ENCODE data around the gene ULK2.

ULK2 gene

GRCh38 chr17:19740933-19741332 is 126.8 kb downstream of the ULK2 start:
- no peaks in the 10 kb centered on the region for H3K36me3 Mint-ChIP-seq (ENCODE audit: low read depth)
- H3K9me3 Mint-ChIP-seq: no peaks in the 10 kb centered on the region
- no peak overlapping the region for H3K27ac Mint-ChIP-seq
- no peak overlapping the region for H3K4me3 Mint-ChIP-seq
- ATAC-seq (no peak), DNase-seq (no peak)
- H3K27me3 Mint-ChIP-seq: peaks cover 2% of the 10 kb centered on the region
- H3K4me1 Mint-ChIP-seq: peaks cover 5% of the 10 kb centered on the region

GRCh38 chr17:19739241-19740201 is 128.2 kb downstream of the ULK2 start:
- Mint-ChIP-seq H3K4me3 (no peak overlapping the region), H3K9me3 (no peaks in the 10 kb centered on the region), H3K27ac (no peak overlapping the region), H3K4me1 (no peaks in the 10 kb centered on the region), H3K27me3 (peaks cover 2% of the 10 kb centered on the region), H3K36me3 (ENCODE audit: low read depth) (no peaks in the 10 kb centered on the region)
- no peak for DNase-seq
- no peak for ATAC-seq

- Mint-ChIP-seq H3K27me3 (no peaks in the 10 kb centered on the region), H3K9me3 (no peaks in the 10 kb centered on the region), H3K27ac (no peak overlapping the region), H3K36me3 (ENCODE audit: low read depth) (no peaks in the 10 kb centered on the region), H3K4me3 (no peak overlapping the region), H3K4me1 (no peaks in the 10 kb centered on the region)
- no peak for ATAC-seq
- no peak for DNase-seq
These were observed 129.0 kb downstream of the ULK2 start for GRCh38 chr17:19738757-19739156.

GRCh38 chr17:19738073-19738449 is 129.7 kb downstream of the ULK2 start:
- H3K36me3 Mint-ChIP-seq (ENCODE audit: low read depth): no peaks in the 10 kb centered on the region
- ATAC-seq: no peak
- H3K9me3 Mint-ChIP-seq: no peaks in the 10 kb centered on the region
- no peaks in the 10 kb centered on the region for H3K4me1 Mint-ChIP-seq
- no peak for DNase-seq
- no peak overlapping the region for H3K27ac Mint-ChIP-seq
- no peaks in the 10 kb centered on the region for H3K27me3 Mint-ChIP-seq
- H3K4me3 Mint-ChIP-seq: no peak overlapping the region

GRCh38 chr17:19737305-19738072 is 130.2 kb downstream of the ULK2 start:
- Mint-ChIP-seq H3K4me3 (no peak overlapping the region), H3K27me3 (no peaks in the 10 kb centered on the region), H3K9me3 (no peaks in the 10 kb centered on the region), H3K27ac (no peak overlapping the region), H3K4me1 (no peaks in the 10 kb centered on the region), H3K36me3 (ENCODE audit: low read depth) (no peaks in the 10 kb centered on the region)
- no peak for ATAC-seq
- DNase-seq: no peak

- no peaks in the 10 kb centered on the region for H3K9me3 Mint-ChIP-seq
- H3K4me3 Mint-ChIP-seq: no peak overlapping the region
- no peaks in the 10 kb centered on the region for H3K36me3 Mint-ChIP-seq (ENCODE audit: low read depth)
- ATAC-seq (no peak), DNase-seq (no peak)
- H3K4me1 Mint-ChIP-seq: no peaks in the 10 kb centered on the region
- no peaks in the 10 kb centered on the region for H3K27me3 Mint-ChIP-seq
- no peak overlapping the region for H3K27ac Mint-ChIP-seq
These were observed 131.7 kb downstream of the ULK2 start for GRCh38 chr17:19736071-19736470.

GRCh38 chr17:19733953-19734526 is 133.7 kb downstream of the ULK2 start:
- H3K36me3 Mint-ChIP-seq (ENCODE audit: low read depth): no peaks in the 10 kb centered on the region
- no peaks in the 10 kb centered on the region for H3K4me1 Mint-ChIP-seq
- no peak overlapping the region for H3K4me3 Mint-ChIP-seq
- H3K27me3 Mint-ChIP-seq: no peaks in the 10 kb centered on the region
- DNase-seq: no peak
- ATAC-seq: no peak
- H3K27ac Mint-ChIP-seq: no peak overlapping the region
- no peaks in the 10 kb centered on the region for H3K9me3 Mint-ChIP-seq

- H3K36me3 Mint-ChIP-seq (ENCODE audit: low read depth): no peaks in the 10 kb centered on the region
- H3K27me3 Mint-ChIP-seq: no peaks in the 10 kb centered on the region
- no peaks in the 10 kb centered on the region for H3K9me3 Mint-ChIP-seq
- no peak overlapping the region for H3K4me3 Mint-ChIP-seq
- no peak overlapping the region for H3K27ac Mint-ChIP-seq
- no peaks in the 10 kb centered on the region for H3K4me1 Mint-ChIP-seq
- ATAC-seq: no peak
- DNase-seq: no peak
These were observed 136.1 kb downstream of the ULK2 start for GRCh38 chr17:19731626-19732025.

- Mint-ChIP-seq H3K27me3 (no peaks in the 10 kb centered on the region), H3K27ac (no peak overlapping the region), H3K36me3 (ENCODE audit: low read depth) (no peaks in the 10 kb centered on the region), H3K9me3 (no peaks in the 10 kb centered on the region), H3K4me3 (no peak overlapping the region), H3K4me1 (no peaks in the 10 kb centered on the region)
- ATAC-seq (no peak), DNase-seq (no peak)
These were observed 136.9 kb downstream of the ULK2 start for GRCh38 chr17:19730843-19731242.

- H3K4me3 Mint-ChIP-seq: no peak overlapping the region
- no peaks in the 10 kb centered on the region for H3K36me3 Mint-ChIP-seq (ENCODE audit: low read depth)
- H3K27me3 Mint-ChIP-seq: no peaks in the 10 kb centered on the region
- ATAC-seq (no peak), DNase-seq (no peak)
- no peaks in the 10 kb centered on the region for H3K9me3 Mint-ChIP-seq
- no peak overlapping the region for H3K27ac Mint-ChIP-seq
- peaks cover 7% of the 10 kb centered on the region for H3K4me1 Mint-ChIP-seq
These were observed 137.8 kb downstream of the ULK2 start for GRCh38 chr17:19729900-19730299.

- Mint-ChIP-seq H3K36me3 (ENCODE audit: low read depth) (no peaks in the 10 kb centered on the region), H3K4me3 (no peak overlapping the region), H3K9me3 (no peaks in the 10 kb centered on the region), H3K27me3 (no peaks in the 10 kb centered on the region), H3K27ac (no peak overlapping the region), H3K4me1 (peaks cover 10% of the 10 kb centered on the region)
- no peak for DNase-seq
- ATAC-seq: no peak
These were observed 139.6 kb downstream of the ULK2 start for GRCh38 chr17:19728084-19728495.

GRCh38 chr17:19727501-19728078 is 140.1 kb downstream of the ULK2 start:
- H3K9me3 Mint-ChIP-seq: no peaks in the 10 kb centered on the region
- ATAC-seq (no peak), DNase-seq (no peak)
- H3K4me1 Mint-ChIP-seq: peaks cover 10% of the 10 kb centered on the region
- H3K27ac Mint-ChIP-seq: no peak overlapping the region
- H3K27me3 Mint-ChIP-seq: no peaks in the 10 kb centered on the region
- no peak overlapping the region for H3K4me3 Mint-ChIP-seq
- no peaks in the 10 kb centered on the region for H3K36me3 Mint-ChIP-seq (ENCODE audit: low read depth)

GRCh38 chr17:19726631-19727376 is 140.9 kb downstream of the ULK2 start:
- Mint-ChIP-seq H3K4me1 (peaks cover 10% of the 10 kb centered on the region), H3K36me3 (ENCODE audit: low read depth) (no peaks in the 10 kb centered on the region), H3K9me3 (no peaks in the 10 kb centered on the region), H3K27ac (no peak overlapping the region), H3K27me3 (no peaks in the 10 kb centered on the region), H3K4me3 (no peak overlapping the region)
- ATAC-seq (no peak), DNase-seq (no peak)

GRCh38 chr17:19725486-19725885 is 142.2 kb downstream of the ULK2 start:
- DNase-seq (no peak), ATAC-seq (no peak)
- Mint-ChIP-seq H3K27ac (peak overlapping the region; percentile 6), H3K36me3 (ENCODE audit: low read depth) (no peaks in the 10 kb centered on the region), H3K9me3 (no peaks in the 10 kb centered on the region), H3K27me3 (no peaks in the 10 kb centered on the region), H3K4me1 (peaks cover 10% of the 10 kb centered on the region), H3K4me3 (no peak overlapping the region)

All from activated naive CD8-positive, alpha-beta T cell treated with anti-CD3 and anti-CD28 coated beads, Interleukin-2, amount 50 U/mL, for 24 hours (primary cell).